Vagina (tissue), 2 donors: ENCODE results near the gene ZKSCAN2. TPM values are rescaled to one million over a fixed set of nuclear protein-coding genes. Genes with fewer than 3 reads are reported as not detected.

Experiments used
- DNase-seq, 2 donors: peaks; one replicate each; pipeline ENCODE4 v3.0.0-alpha.2; 2017; ENCODE audit errors: extremely low spot score in 2 of 2
- H3K27ac ChIP-seq: fragments of 200-600 bp; sonication (generic); one replicate; pipeline ENCODE4 v1.5.1; 2019
- H3K27me3 ChIP-seq: fragments of 200-600 bp; sonication (generic); one replicate; pipeline ENCODE4 v1.5.1; 2019
- H3K36me3 ChIP-seq, 2 donors: fragments of 200-600 bp; sonication (generic); one replicate each; pipeline ENCODE4 v1.5.1; 2017 to 2019
- H3K4me1 ChIP-seq: fragments of 200-600 bp; sonication (generic); one replicate; pipeline ENCODE4 v1.5.1; 2019
- H3K4me3 ChIP-seq, 2 donors: fragments of 200-600 bp; sonication (generic); 1 replicate in 1 of 2; 2 replicates in 1 of 2; pipeline ENCODE4 v1.5.1; 2016 to 2019
- H3K9me3 ChIP-seq: fragments of 200-600 bp; sonication (generic); one replicate; pipeline ENCODE4 v1.5.1; 2019
- POLR2A ChIP-seq, 2 donors: fragments of 450-650 bp; IDR thresholded peaks; one replicate each; pipeline ENCODE4 v1.6.1; 2017; ENCODE audit warnings: antibody characterized with exemption in 2 of 2, mild to moderate bottlenecking in 2 of 2, moderate library complexity in 2 of 2
- POLR2AphosphoS5 ChIP-seq, 2 donors: sonication (generic); formaldehyde crosslinking; IDR thresholded peaks; one replicate each; pipeline ENCODE4 v1.9.0; 2017; ENCODE audit warnings: antibody characterized with exemption in 2 of 2, mild to moderate bottlenecking in 2 of 2, low read depth in 1 of 2; ENCODE audit not compliant: insufficient read depth in 1 of 2
- intact Hi-C: fragments of 100-400 bp; cut with DNase I; formaldehyde crosslinking; loops from one replicate; pipeline ENCODE4 v1.15.1; 2023
- total RNA-seq: library from RNA; depleted of rRNA; stranded (reverse); fragments of >200 nt; gene quantifications from one replicate; pipeline ENCODE4 v1.2.3, GENCODE V29; 2016
- TF ChIP-seq, protein P1 (sequence below), 3 experiments: fragments of 450-650 bp in 2 of 3; fragments of 200-600 bp in 1 of 3; sonication (generic) in 1 of 3; IDR thresholded peaks; one replicate each; pipeline ENCODE4 v1.5.1; 2017 to 2019; ENCODE audit warnings: antibody characterized with exemption in 3 of 3, mild to moderate bottlenecking in 2 of 3, moderate library complexity in 2 of 3

Gene ZKSCAN2
- total RNA-seq, 1 donor from 2014 or later = 3.7 TPM

DNA sequence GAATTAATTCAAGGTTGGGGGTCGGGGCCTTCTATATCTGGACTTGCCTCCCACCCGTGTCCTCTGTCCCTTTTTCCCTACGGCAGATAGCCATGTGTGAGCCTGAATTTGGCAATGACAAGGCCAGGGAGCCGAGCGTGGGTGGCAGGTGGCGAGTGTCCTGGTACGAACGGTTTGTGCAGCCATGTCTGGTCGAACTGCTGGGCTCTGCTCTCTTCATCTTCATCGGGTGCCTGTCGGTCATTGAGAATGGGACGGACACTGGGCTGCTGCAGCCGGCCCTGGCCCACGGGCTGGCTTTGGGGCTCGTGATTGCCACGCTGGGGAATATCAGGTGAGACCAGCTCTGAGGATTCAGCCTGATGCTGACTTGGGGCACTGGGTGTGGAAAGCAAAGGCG lies 40.5 kb downstream of the ZKSCAN2 start:
- H3K4me3 ChIP-seq = no peak overlapping the region
- no peaks in the 10 kb centered on the region for H3K4me1 ChIP-seq
- no peak overlapping the region for H3K27ac ChIP-seq
- no peaks in the 10 kb centered on the region for H3K36me3 ChIP-seq
- no peaks in the 10 kb centered on the region for H3K27me3 ChIP-seq
- TF ChIP-seq POLR2AphosphoS5 (IDR thresholded peaks at IDR 0.05; ENCODE audit: insufficient read depth in 1 of 2, low read depth in 1 of 2) (no peak), POLR2A (IDR thresholded peaks at IDR 0.05) (no peak)
- TF ChIP-seq, protein P1, sequence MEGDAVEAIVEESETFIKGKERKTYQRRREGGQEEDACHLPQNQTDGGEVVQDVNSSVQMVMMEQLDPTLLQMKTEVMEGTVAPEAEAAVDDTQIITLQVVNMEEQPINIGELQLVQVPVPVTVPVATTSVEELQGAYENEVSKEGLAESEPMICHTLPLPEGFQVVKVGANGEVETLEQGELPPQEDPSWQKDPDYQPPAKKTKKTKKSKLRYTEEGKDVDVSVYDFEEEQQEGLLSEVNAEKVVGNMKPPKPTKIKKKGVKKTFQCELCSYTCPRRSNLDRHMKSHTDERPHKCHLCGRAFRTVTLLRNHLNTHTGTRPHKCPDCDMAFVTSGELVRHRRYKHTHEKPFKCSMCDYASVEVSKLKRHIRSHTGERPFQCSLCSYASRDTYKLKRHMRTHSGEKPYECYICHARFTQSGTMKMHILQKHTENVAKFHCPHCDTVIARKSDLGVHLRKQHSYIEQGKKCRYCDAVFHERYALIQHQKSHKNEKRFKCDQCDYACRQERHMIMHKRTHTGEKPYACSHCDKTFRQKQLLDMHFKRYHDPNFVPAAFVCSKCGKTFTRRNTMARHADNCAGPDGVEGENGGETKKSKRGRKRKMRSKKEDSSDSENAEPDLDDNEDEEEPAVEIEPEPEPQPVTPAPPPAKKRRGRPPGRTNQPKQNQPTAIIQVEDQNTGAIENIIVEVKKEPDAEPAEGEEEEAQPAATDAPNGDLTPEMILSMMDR (IDR thresholded peaks at IDR 0.05) = no peak
- intact Hi-C loops = loop anchor here (5.0 kb wide), 1 partner anchor 165 kb away; no protein-coding TSS in a partner anchor
- no peak for DNase-seq
- H3K9me3 ChIP-seq = no peaks in the 10 kb centered on the region

DNA sequence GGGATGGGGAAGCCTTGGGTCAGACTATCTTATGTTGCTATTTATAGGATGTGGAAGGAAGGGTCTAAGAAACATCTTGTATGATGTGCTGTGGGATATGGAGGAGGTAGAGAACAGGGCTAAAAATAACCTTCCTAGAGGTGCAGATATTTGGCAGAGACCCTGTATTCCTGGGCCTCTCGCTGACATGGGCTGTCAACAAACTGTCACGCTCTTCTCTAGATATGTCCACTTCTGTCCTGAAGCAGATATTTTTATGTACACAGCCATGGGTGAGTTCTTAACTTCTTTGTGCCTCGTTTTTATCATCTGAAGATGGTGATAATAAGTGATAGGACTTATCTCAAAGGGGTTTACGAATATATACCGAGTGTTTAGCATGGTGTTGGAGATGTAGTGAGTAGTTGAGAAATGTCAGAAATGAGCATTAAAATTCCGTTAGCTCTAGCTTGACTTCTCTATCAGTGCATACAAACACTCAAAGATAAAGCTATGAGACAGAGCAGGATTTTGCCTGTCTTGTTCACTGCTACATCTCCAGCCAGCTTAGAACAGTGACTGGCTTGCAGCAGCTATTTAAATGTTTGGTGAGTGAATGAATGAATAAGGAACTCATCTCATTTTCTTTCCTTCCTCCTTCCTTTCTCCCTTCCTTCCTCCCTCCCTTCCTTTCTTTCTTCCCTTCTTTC lies 43.8 kb downstream of the ZKSCAN2 start:
- TF ChIP-seq POLR2AphosphoS5 (IDR thresholded peaks at IDR 0.05; ENCODE audit: insufficient read depth in 1 of 2, low read depth in 1 of 2) = no peak
- TF ChIP-seq, protein P1 (IDR thresholded peaks at IDR 0.05) = no peak
- no peak for TF ChIP-seq POLR2A (IDR thresholded peaks at IDR 0.05)
- DNase-seq = no peak
- Histone ChIP-seq H3K4me3 (no peak overlapping the region), H3K36me3 (no peaks in the 10 kb centered on the region), H3K27me3 (no peaks in the 10 kb centered on the region), H3K4me1 (no peaks in the 10 kb centered on the region), H3K9me3 (no peaks in the 10 kb centered on the region), H3K27ac (no peak overlapping the region)
- intact Hi-C loops = no loop called here

DNA sequence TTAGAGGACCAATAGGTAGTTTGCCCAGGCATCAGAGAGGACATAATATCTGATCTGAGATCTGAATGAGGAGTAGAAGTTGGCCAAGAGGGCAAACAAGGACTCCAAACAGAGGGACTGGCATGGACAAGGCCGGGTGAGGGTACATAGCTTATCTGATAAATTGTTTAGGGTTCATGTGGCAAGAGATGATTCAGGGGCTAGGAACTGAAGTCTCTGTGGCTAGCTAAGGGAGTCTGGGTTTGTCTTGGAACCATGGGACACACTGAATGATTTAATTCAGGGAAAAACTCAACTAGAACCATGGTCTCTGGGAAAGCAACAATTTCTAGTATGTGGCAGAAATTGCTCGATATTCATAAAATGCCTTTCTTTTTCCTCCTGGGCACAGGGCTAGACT lies 45.0 kb downstream of the ZKSCAN2 start:
- TF ChIP-seq, protein P1 (IDR thresholded peaks at IDR 0.05) = no peak
- no peak overlapping the region for H3K27ac ChIP-seq
- H3K4me3 ChIP-seq = no peak overlapping the region
- H3K9me3 ChIP-seq = no peaks in the 10 kb centered on the region
- H3K27me3 ChIP-seq = no peaks in the 10 kb centered on the region
- intact Hi-C loops = no loop called here
- DNase-seq = no peak
- no peaks in the 10 kb centered on the region for H3K4me1 ChIP-seq
- H3K36me3 ChIP-seq = no peaks in the 10 kb centered on the region

DNA sequence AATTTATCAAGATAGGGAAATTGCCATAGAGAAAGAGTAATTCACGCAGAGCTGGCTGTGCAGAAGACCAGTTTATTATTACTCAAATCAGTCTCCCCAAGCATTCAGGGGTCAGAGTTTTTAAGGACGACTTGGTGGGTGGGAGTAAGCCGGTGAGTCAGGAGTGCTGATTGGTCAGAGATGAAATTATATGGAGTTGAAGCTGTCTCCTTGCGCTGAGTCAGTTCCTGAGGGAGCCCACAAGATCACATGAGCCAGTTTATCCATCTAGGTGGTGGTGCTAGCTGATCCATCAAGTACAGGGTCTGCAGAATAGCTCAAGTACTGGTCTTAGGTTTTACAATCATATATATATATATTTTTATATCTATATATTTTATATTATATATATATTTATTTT lies 46.9 kb downstream of the ZKSCAN2 start:
- Histone ChIP-seq H3K4me1 (no peaks in the 10 kb centered on the region), H3K4me3 (no peak overlapping the region), H3K27ac (no peak overlapping the region), H3K27me3 (no peaks in the 10 kb centered on the region), H3K9me3 (no peaks in the 10 kb centered on the region), H3K36me3 (no peaks in the 10 kb centered on the region)
- TF ChIP-seq, protein P1 (IDR thresholded peaks at IDR 0.05) = no peak
- TF ChIP-seq POLR2AphosphoS5 (IDR thresholded peaks at IDR 0.05; ENCODE audit: insufficient read depth in 1 of 2, low read depth in 1 of 2) (no peak), POLR2A (IDR thresholded peaks at IDR 0.05) (no peak)
- intact Hi-C loops = no loop called here
- DNase-seq = no peak

- Histone ChIP-seq H3K27ac (no peak overlapping the region), H3K4me1 (no peaks in the 10 kb centered on the region), H3K36me3 (no peaks in the 10 kb centered on the region), H3K4me3 (no peak overlapping the region), H3K27me3 (no peaks in the 10 kb centered on the region), H3K9me3 (no peaks in the 10 kb centered on the region)
- no peak for DNase-seq
- TF ChIP-seq, protein P1 (IDR thresholded peaks at IDR 0.05) = no peak
- no peak for TF ChIP-seq POLR2A (IDR thresholded peaks at IDR 0.05)
- TF ChIP-seq POLR2AphosphoS5 (IDR thresholded peaks at IDR 0.05; ENCODE audit: insufficient read depth in 1 of 2, low read depth in 1 of 2) = no peak
- intact Hi-C loops = no loop called here
These were observed 58.2 kb downstream of the ZKSCAN2 start for GRCh38 chr16:25199457-25199856.
